WTC11 (cell line): ENCODE measurements around the gene TMEM164. TPM values are rescaled to one million over a fixed set of nuclear protein-coding genes. Genes with fewer than 3 reads are reported as not detected.

ENCODE experiments used
- ATAC-seq: fragments of 200-7000 bp; cut with Tn5 transposase; 2 replicates; pipeline ENCODE4 v1.10.0; 2021; ENCODE audit warnings: mild to moderate bottlenecking, moderate library complexity
- CTCF ChIA-PET: fragments of 300-600 bp; sonication (Branson Sonifier 250); formaldehyde crosslinking; loops from one replicate; lab custom pipeline; 2021; ENCODE audit warnings: antibody characterized with exemption; lab: Charles Lee
- POLR2A ChIA-PET: fragments of 350-600 bp; sonication (Branson Sonifier 250); formaldehyde crosslinking; loops from one replicate; lab custom pipeline; 2021; ENCODE audit warnings: antibody characterized with exemption; lab: Charles Lee
- DNase-seq: peaks from one replicate; pipeline ENCODE4 v3.0.0; 2021; ENCODE audit warnings: low spot score
- H3K27ac Mint-ChIP-seq: 2 replicates; pipeline ENCODE4 v1.8.0; 2021; ENCODE audit warnings: mixed read lengths
- H3K27me3 Mint-ChIP-seq: 2 replicates; pipeline ENCODE4 v1.8.0; 2021; ENCODE audit warnings: low read depth, mild to moderate bottlenecking, moderate library complexity, mixed read lengths
- H3K36me3 Mint-ChIP-seq: 2 replicates; pipeline ENCODE4 v1.8.0; 2021; ENCODE audit warnings: mixed read lengths
- H3K4me1 Mint-ChIP-seq: 2 replicates; pipeline ENCODE4 v1.8.0; 2022; ENCODE audit warnings: mixed read lengths
- H3K4me3 Mint-ChIP-seq: 2 replicates; pipeline ENCODE4 v1.8.0; 2021; ENCODE audit warnings: mild to moderate bottlenecking, moderate library complexity, mixed read lengths
- H3K9me3 Mint-ChIP-seq: 2 replicates; pipeline ENCODE4 v1.8.0; 2021; ENCODE audit warnings: mixed read lengths
- ATF6 ChIP-seq: sonication (generic); formaldehyde crosslinking; IDR thresholded peaks from 2 replicates; pipeline ENCODE4 v1.8.1; 2023; ENCODE audit warnings: mild to moderate bottlenecking, missing genetic modification reagents
- EMX1 ChIP-seq: fragments of 250-450 bp; sonication (Bioruptor Pico); IDR thresholded peaks from 2 replicates; pipeline ENCODE4 v1.8.0; 2021; ENCODE audit warnings: mild to moderate bottlenecking
- GTF2I ChIP-seq: fragments of 250-450 bp; sonication (Bioruptor Pico); conservative IDR thresholded peaks from 2 replicates; pipeline ENCODE4 v1.4.0; 2021; ENCODE audit warnings: mild to moderate bottlenecking
- IRF2 ChIP-seq: sonication (generic); formaldehyde crosslinking; IDR thresholded peaks from 2 replicates; pipeline ENCODE4 v1.8.0; 2022; ENCODE audit warnings: low read depth, missing genetic modification reagents, borderline replicate concordance
- JAZF1 ChIP-seq: fragments of 250-450 bp; sonication (Bioruptor Pico); IDR thresholded peaks from 2 replicates; pipeline ENCODE4 v1.9.0; 2021; ENCODE audit warnings: moderate library complexity, mild to moderate bottlenecking, inconsistent platforms
- NFATC4 ChIP-seq: fragments of 250-450 bp; sonication (Bioruptor Pico); IDR thresholded peaks from 2 replicates; pipeline ENCODE4 v1.9.0; 2021; ENCODE audit warnings: mild to moderate bottlenecking
- PRDM15 ChIP-seq: sonication (generic); formaldehyde crosslinking; IDR thresholded peaks from 2 replicates; pipeline ENCODE4 v1.8.0; 2022; ENCODE audit warnings: missing genetic modification reagents
- RELA ChIP-seq: sonication (generic); formaldehyde crosslinking; IDR thresholded peaks from 2 replicates; pipeline ENCODE4 v1.8.1; 2022; ENCODE audit warnings: missing genetic modification reagents, mild to moderate bottlenecking, borderline replicate concordance
- SMAD4 ChIP-seq: sonication (generic); formaldehyde crosslinking; IDR thresholded peaks from 2 replicates; pipeline ENCODE4 v1.8.0; 2022; ENCODE audit warnings: mild to moderate bottlenecking, missing genetic modification reagents
- SP1 ChIP-seq: sonication (generic); formaldehyde crosslinking; conservative IDR thresholded peaks from 2 replicates; pipeline ENCODE4 v1.8.1; 2022; ENCODE audit warnings: missing genetic modification reagents
- TEAD4 ChIP-seq: sonication (generic); formaldehyde crosslinking; IDR thresholded peaks from 2 replicates; pipeline ENCODE4 v1.8.0; 2022; ENCODE audit warnings: mild to moderate bottlenecking, missing genetic modification reagents
- ZNF219 ChIP-seq: sonication (generic); formaldehyde crosslinking; IDR thresholded peaks from 2 replicates; pipeline ENCODE4 v1.8.0; 2023; ENCODE audit warnings: missing genetic modification reagents, mild to moderate bottlenecking, borderline replicate concordance
- ZNF317 ChIP-seq: sonication (generic); formaldehyde crosslinking; IDR thresholded peaks from 2 replicates; pipeline ENCODE4 v1.8.1; 2023; ENCODE audit warnings: low read depth, mild to moderate bottlenecking, moderate library complexity, missing genetic modification reagents, borderline replicate concordance
- ZNF416 ChIP-seq: fragments of 250-450 bp; sonication (Bioruptor Pico); IDR thresholded peaks from 2 replicates; pipeline ENCODE4 v1.9.0; 2021; ENCODE audit warnings: mild to moderate bottlenecking, inconsistent platforms
- ZNF512 ChIP-seq: sonication (generic); formaldehyde crosslinking; IDR thresholded peaks from 2 replicates; pipeline ENCODE4 v1.8.1; 2022; ENCODE audit warnings: missing genetic modification reagents, borderline replicate concordance
- ZNF532 ChIP-seq: fragments of 250-450 bp; sonication (Bioruptor Pico); IDR thresholded peaks from 2 replicates; pipeline ENCODE4 v1.9.0; 2021; ENCODE audit warnings: mild to moderate bottlenecking, borderline replicate concordance
- total RNA-seq: library from RNA; stranded (reverse); gene quantifications from 3 replicates; pipeline ENCODE4 v1.2.3, GENCODE V29; 2021
- TF ChIP-seq, protein P1 (sequence below): sonication (generic); formaldehyde crosslinking; IDR thresholded peaks from 2 replicates; pipeline ENCODE4 v1.8.1; 2022; ENCODE audit warnings: low read depth, missing genetic modification reagents, borderline replicate concordance
- TF ChIP-seq, protein P2 (sequence below): sonication (generic); formaldehyde crosslinking; conservative IDR thresholded peaks from 2 replicates; pipeline ENCODE4 v1.8.1; 2022; ENCODE audit warnings: mild to moderate bottlenecking, missing genetic modification reagents

TMEM164 gene
- total RNA-seq, 1 experiment from 2014 or later: 16.0 TPM

GRCh38 chrX:109954333-109954732 is 48.6 kb upstream of the TMEM164 start (continued):
- TF ChIP-seq PRDM15 (CRISPR knock-in tag): no peak
- no peak for TF ChIP-seq ZNF219 (CRISPR knock-in tag)

DNA sequence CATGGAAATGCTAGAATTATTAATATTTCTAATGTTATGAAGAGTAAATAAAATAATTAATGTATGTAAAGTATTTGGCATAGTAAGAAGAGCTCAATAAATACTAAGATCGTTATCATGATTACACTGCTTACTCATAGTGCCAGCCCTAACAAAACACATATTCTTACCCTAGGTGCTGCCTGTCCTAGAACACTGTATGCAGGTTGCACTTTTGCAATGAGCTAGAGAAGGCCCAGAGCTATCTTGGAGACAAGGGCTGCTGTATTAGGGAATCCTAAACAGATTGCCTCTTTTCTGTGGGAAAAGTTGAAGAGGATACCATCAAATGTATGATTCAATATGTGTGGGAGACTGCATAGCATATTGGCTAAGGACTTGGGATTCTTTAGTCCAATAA is 48.0 kb upstream of the TMEM164 start:
- no peak for ATAC-seq
- ChIA-PET CTCF (no interaction called here), POLR2A (interaction anchor here (0.6 kb wide), 1 partner anchor 40 kb away, joined by 3 read pairs; no protein-coding TSS in a partner anchor)
- no peaks in the 10 kb centered on the region for H3K27me3 Mint-ChIP-seq
- H3K4me1 Mint-ChIP-seq: peaks cover 10% of the 10 kb centered on the region
- H3K9me3 Mint-ChIP-seq: no peaks in the 10 kb centered on the region
- no peaks in the 10 kb centered on the region for H3K36me3 Mint-ChIP-seq
- TF ChIP-seq ATF6 (no peak), ZNF317 (CRISPR knock-in tag) (no peak), IRF2 (CRISPR knock-in tag) (no peak), ZNF416 (CRISPR knock-in tag) (no peak), SP1 (CRISPR knock-in tag) (no peak), ZNF512 (CRISPR knock-in tag) (no peak), TEAD4 (CRISPR knock-in tag) (no peak), ZNF532 (CRISPR knock-in tag) (no peak), NFATC4 (no peak), EMX1 (CRISPR knock-in tag) (no peak), SMAD4 (no peak), JAZF1 (CRISPR knock-in tag) (no peak), GTF2I (no peak), RELA (CRISPR knock-in tag) (no peak)
- TF ChIP-seq, protein P1, sequence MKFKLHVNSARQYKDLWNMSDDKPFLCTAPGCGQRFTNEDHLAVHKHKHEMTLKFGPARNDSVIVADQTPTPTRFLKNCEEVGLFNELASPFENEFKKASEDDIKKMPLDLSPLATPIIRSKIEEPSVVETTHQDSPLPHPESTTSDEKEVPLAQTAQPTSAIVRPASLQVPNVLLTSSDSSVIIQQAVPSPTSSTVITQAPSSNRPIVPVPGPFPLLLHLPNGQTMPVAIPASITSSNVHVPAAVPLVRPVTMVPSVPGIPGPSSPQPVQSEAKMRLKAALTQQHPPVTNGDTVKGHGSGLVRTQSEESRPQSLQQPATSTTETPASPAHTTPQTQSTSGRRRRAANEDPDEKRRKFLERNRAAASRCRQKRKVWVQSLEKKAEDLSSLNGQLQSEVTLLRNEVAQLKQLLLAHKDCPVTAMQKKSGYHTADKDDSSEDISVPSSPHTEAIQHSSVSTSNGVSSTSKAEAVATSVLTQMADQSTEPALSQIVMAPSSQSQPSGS (CRISPR knock-in tag): no peak
- TF ChIP-seq, protein P2, sequence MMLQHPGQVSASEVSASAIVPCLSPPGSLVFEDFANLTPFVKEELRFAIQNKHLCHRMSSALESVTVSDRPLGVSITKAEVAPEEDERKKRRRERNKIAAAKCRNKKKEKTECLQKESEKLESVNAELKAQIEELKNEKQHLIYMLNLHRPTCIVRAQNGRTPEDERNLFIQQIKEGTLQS (CRISPR knock-in tag): no peak
- H3K4me3 Mint-ChIP-seq: no peak overlapping the region
- H3K27ac Mint-ChIP-seq: no peak overlapping the region
- DNase-seq: no peak
